Loucy (cell line): ENCODE data around the gene TMTC2.

Source experiments
- H2AFZ ChIP-seq: fragments of 200-600 bp; sonication (generic); 2 replicates; pipeline ENCODE4 v1.6.0; 2016; ENCODE audit warnings: antibody characterized with exemption, mild to moderate bottlenecking, low read length, moderate library complexity
- H3F3A ChIP-seq: fragments of 200-600 bp; 2 replicates; pipeline ENCODE4 v1.6.0; 2016; ENCODE audit warnings: antibody characterized with exemption, low read depth, mild to moderate bottlenecking
- H3K27me3 ChIP-seq: fragments of 200-600 bp; sonication (generic); 2 replicates; pipeline ENCODE4 v1.6.1; 2014; ENCODE audit warnings: low read length, mild to moderate bottlenecking; ENCODE audit not compliant: insufficient read depth, poor library complexity, severe bottlenecking
- H3K36me3 ChIP-seq: fragments of 200-600 bp; sonication (generic); 2 replicates; pipeline ENCODE4 v1.6.1; 2016; ENCODE audit warnings: low read length; ENCODE audit not compliant: insufficient read depth
- H3K4me1 ChIP-seq: fragments of 200-600 bp; sonication (generic); 2 replicates; pipeline ENCODE4 v1.5.1; 2014; ENCODE audit warnings: low read length, mild to moderate bottlenecking; ENCODE audit not compliant: insufficient read depth, poor library complexity, severe bottlenecking
- H3K4me2 ChIP-seq: fragments of 200-600 bp; sonication (generic); 2 replicates; pipeline ENCODE4 v1.6.0; 2014; ENCODE audit warnings: antibody characterized with exemption, low read length, low read depth, mild to moderate bottlenecking; ENCODE audit not compliant: poor library complexity, severe bottlenecking
- H3K4me3 ChIP-seq: fragments of 200-600 bp; sonication (generic); 2 replicates; pipeline ENCODE4 v1.5.1; 2014; ENCODE audit warnings: low read length, mild to moderate bottlenecking, mixed read lengths; ENCODE audit not compliant: poor library complexity, severe bottlenecking
- H3K79me2 ChIP-seq: fragments of 200-600 bp; sonication (generic); 2 replicates; pipeline ENCODE4 v1.6.1; 2014; ENCODE audit warnings: low read length; ENCODE audit not compliant: insufficient read depth
- H3K9ac ChIP-seq: fragments of 200-600 bp; sonication (generic); 2 replicates; pipeline ENCODE4 v1.6.0; 2014; ENCODE audit warnings: mild to moderate bottlenecking, low read depth, low read length, moderate library complexity; ENCODE audit not compliant: poor library complexity, severe bottlenecking
- H3K9me2 ChIP-seq: fragments of 200-600 bp; sonication (generic); replicated peaks from 2 replicates; pipeline ENCODE4 v1.6.1; 2016; ENCODE audit warnings: low read depth, low read length, mixed read lengths
- H3K9me3 ChIP-seq: fragments of 200-600 bp; sonication (generic); 2 replicates; pipeline ENCODE4 v1.6.1; 2014; ENCODE audit warnings: mild to moderate bottlenecking, antibody characterized with exemption, low read length, low read depth; ENCODE audit not compliant: insufficient read depth
- H4K20me1 ChIP-seq: fragments of 200-600 bp; sonication (generic); 2 replicates; pipeline ENCODE4 v1.6.0; 2014; ENCODE audit warnings: antibody characterized with exemption, low read length, mild to moderate bottlenecking; ENCODE audit not compliant: insufficient read depth, poor library complexity, severe bottlenecking
- CTCF ChIP-seq: fragments of 200-600 bp; sonication (generic); conservative IDR thresholded peaks from 2 replicates; pipeline ENCODE4 v1.5.1; 2014; ENCODE audit warnings: mild to moderate bottlenecking, antibody characterized with exemption, low read length
- EZH2phosphoT487 ChIP-seq: fragments of 200-600 bp; IDR thresholded peaks from 2 replicates; pipeline ENCODE4 v1.6.1; 2018; ENCODE audit warnings: antibody characterized with exemption, mild to moderate bottlenecking, moderate library complexity, borderline replicate concordance

TMTC2 gene

GRCh38 chr12:82698708-82699564 lies 12.2 kb downstream of the TMTC2 start:
- no peak for TF ChIP-seq EZH2phosphoT487
- no peak for TF ChIP-seq CTCF
- Histone ChIP-seq H3F3A (no peaks in the 10 kb centered on the region), H3K4me2 (no peak overlapping the region), H3K9ac (no peak overlapping the region), H3K36me3 (no peaks in the 10 kb centered on the region), H3K4me1 (no peaks in the 10 kb centered on the region), H3K79me2 (no peaks in the 10 kb centered on the region), H3K27me3 (no peaks in the 10 kb centered on the region), H3K9me2 (no peaks in the 10 kb centered on the region), H3K9me3 (no peaks in the 10 kb centered on the region), H4K20me1 (no peaks in the 10 kb centered on the region), H2AFZ (no peak overlapping the region), H3K4me3 (no peak overlapping the region)

GRCh38 chr12:82705774-82706173 lies 19.1 kb downstream of the TMTC2 start:
- no peaks in the 10 kb centered on the region for H3K9me2 ChIP-seq
- TF ChIP-seq CTCF (no peak), EZH2phosphoT487 (no peak)
- H3K79me2 ChIP-seq, result no peaks in the 10 kb centered on the region
- no peak overlapping the region for H3K4me2 ChIP-seq
- no peak overlapping the region for H3K4me3 ChIP-seq
- H2AFZ ChIP-seq, result no peak overlapping the region
- no peaks in the 10 kb centered on the region for H3K36me3 ChIP-seq
- no peak overlapping the region for H3K9ac ChIP-seq
- no peaks in the 10 kb centered on the region for H3K4me1 ChIP-seq
- H3K9me3 ChIP-seq, result no peaks in the 10 kb centered on the region
- H4K20me1 ChIP-seq, result no peaks in the 10 kb centered on the region
- no peaks in the 10 kb centered on the region for H3K27me3 ChIP-seq
- H3F3A ChIP-seq, result no peaks in the 10 kb centered on the region

GRCh38 chr12:82708061-82708879 lies 21.6 kb downstream of the TMTC2 start:
- H3K27me3 ChIP-seq, result no peaks in the 10 kb centered on the region
- no peaks in the 10 kb centered on the region for H4K20me1 ChIP-seq
- no peaks in the 10 kb centered on the region for H3F3A ChIP-seq
- no peaks in the 10 kb centered on the region for H3K4me1 ChIP-seq
- H3K9me3 ChIP-seq, result no peaks in the 10 kb centered on the region
- TF ChIP-seq CTCF (no peak), EZH2phosphoT487 (no peak)
- H3K4me2 ChIP-seq, result no peak overlapping the region
- peak overlapping the region; percentile 57 for H2AFZ ChIP-seq
- H3K9ac ChIP-seq, result no peak overlapping the region
- H3K9me2 ChIP-seq, result no peaks in the 10 kb centered on the region
- no peaks in the 10 kb centered on the region for H3K79me2 ChIP-seq
- no peak overlapping the region for H3K4me3 ChIP-seq
- H3K36me3 ChIP-seq, result no peaks in the 10 kb centered on the region
